Caki2 (cell line): Measurements from ENCODE around the gene ARHGEF1. TPM values are rescaled to one million over a fixed set of nuclear protein-coding genes. Genes with fewer than 3 reads are reported as not detected.
A peak's percentile ranks its signal among the peaks of the same experiment; 100 is the strongest.
"Not testable (repeated sequence)": the region's sequence is repeated elsewhere in the genome, so short reads cannot be mapped to it uniquely, and the experiment has no call there.

Source experiments
- DNase-seq: peaks from one replicate; pipeline ENCODE4 v3.0.0-alpha.2; 2015; ENCODE audit warnings: low read depth
- in situ Hi-C: cut with HindIII; loops from 2 replicates; pipeline ENCODE4 v1.10.0; 2016; ENCODE audit warnings: low sequenced_read_pairs, low pct_unique_long_range_greater_than_20kb, mixed read lengths
- total RNA-seq: library from RNA; depleted of rRNA; stranded (reverse); fragments of >200 nt; shearing (Covaris generic); gene quantifications from 2 replicates; pipeline ENCODE4 v1.2.3, GENCODE V29; 2014; ENCODE audit warnings: low replicate concordance

ARHGEF1 gene
- total RNA-seq, 1 experiment from 2014 or later, result 43.6 TPM

- no peak for DNase-seq
- in situ Hi-C loops, result no loop called here
Measured at GRCh38 chr19:41861116-41861768, 21.7 kb upstream of the ARHGEF1 start.

- in situ Hi-C loops, result no loop called here
- DNase-seq, result no peak
Measured at GRCh38 chr19:41861846-41862245, 21.1 kb upstream of the ARHGEF1 start.

GRCh38 chr19:41862445-41862986 is 20.5 kb upstream of the ARHGEF1 start:
- in situ Hi-C loops, result no loop called here
- DNase-seq, result no peak

- no peak for DNase-seq
- in situ Hi-C loops, result no loop called here
Measured at GRCh38 chr19:41863209-41863931, 19.6 kb upstream of the ARHGEF1 start.

- no peak for DNase-seq
- in situ Hi-C loops, result no loop called here
Measured at GRCh38 chr19:41864374-41864773, 18.6 kb upstream of the ARHGEF1 start.

- no peak for DNase-seq
- in situ Hi-C loops, result no loop called here
Measured at GRCh38 chr19:41866284-41866683, 16.7 kb upstream of the ARHGEF1 start.

- in situ Hi-C loops, result no loop called here
- DNase-seq, result no peak
Measured at GRCh38 chr19:41868120-41868988, 14.6 kb upstream of the ARHGEF1 start.

GRCh38 chr19:41868989-41869300 is 14.0 kb upstream of the ARHGEF1 start:
- DNase-seq, result no peak
- in situ Hi-C loops, result no loop called here

GRCh38 chr19:41869374-41869955 is 13.5 kb upstream of the ARHGEF1 start:
- in situ Hi-C loops, result no loop called here
- no peak for DNase-seq

GRCh38 chr19:41870401-41870873 is 12.5 kb upstream of the ARHGEF1 start:
- in situ Hi-C loops, result no loop called here
- DNase-seq, result peak; percentile 91

GRCh38 chr19:41871573-41872383 is 11.2 kb upstream of the ARHGEF1 start:
- in situ Hi-C loops, result no loop called here
- peak; percentile 35 for DNase-seq

GRCh38 chr19:41872384-41872774 is 10.6 kb upstream of the ARHGEF1 start:
- DNase-seq, result peak; percentile 22
- in situ Hi-C loops, result no loop called here

- in situ Hi-C loops, result no loop called here
Measured at GRCh38 chr19:41872775-41873647, 10.0 kb upstream of the ARHGEF1 start.

GRCh38 chr19:41875973-41876372 is 7.0 kb upstream of the ARHGEF1 start:
- in situ Hi-C loops, DNase-seq: not testable (repeated sequence)

More at GRCh38 chr19:41872775-41873647, 10.0 kb upstream of the ARHGEF1 start:
- DNase-seq, result peak; percentile 70

GRCh38 chr19:41876847-41877832 is 5.8 kb upstream of the ARHGEF1 start, which contains the start of gene CD79A:
CD79A (plus strand) TSS chr19:41877279; CDS start chr19:41877305, 26 bp downstream.
- no peak for DNase-seq
- in situ Hi-C loops, result no loop called here
